ENCODE measurements around the gene MMAB.

GRCh38 chr12:109533487-109533740 is 39.9 kb downstream of the MMAB start:
- TF ChIP-seq USF2 (IDR thresholded peaks at IDR 0.05) (no peak), RARB (CRISPR knock-in tag; IDR thresholded peaks at IDR 0.05) (no peak), POLR2A (IDR thresholded peaks at IDR 0.05; ENCODE audit: low read length) (no peak), CEBPB (IDR thresholded peaks at IDR 0.05) (no peak), RCOR1 (IDR thresholded peaks at IDR 0.05; ENCODE audit: low read depth, low read length) (no peak), RAD21 (conservative IDR thresholded peaks at IDR 0.05 in 1 of 2, IDR thresholded peaks at IDR 0.05 in 1 of 2) (no peak), SMC3 (IDR thresholded peaks at IDR 0.05) (no peak), MAZ (IDR thresholded peaks at IDR 0.05; ENCODE audit: borderline replicate concordance, low read depth, low read length) (no peak), ESRRA (IDR thresholded peaks at IDR 0.05; ENCODE audit: borderline replicate concordance, low read length) (no peak), MAFK (IDR thresholded peaks at IDR 0.05; ENCODE audit: partially characterized antibody) (no peak), HMGXB4 (CRISPR knock-in tag; IDR thresholded peaks at IDR 0.05; ENCODE audit: borderline replicate concordance) (no peak), HDAC2 (IDR thresholded peaks at IDR 0.05) (no peak)
- TF ChIP-seq, protein P1, sequence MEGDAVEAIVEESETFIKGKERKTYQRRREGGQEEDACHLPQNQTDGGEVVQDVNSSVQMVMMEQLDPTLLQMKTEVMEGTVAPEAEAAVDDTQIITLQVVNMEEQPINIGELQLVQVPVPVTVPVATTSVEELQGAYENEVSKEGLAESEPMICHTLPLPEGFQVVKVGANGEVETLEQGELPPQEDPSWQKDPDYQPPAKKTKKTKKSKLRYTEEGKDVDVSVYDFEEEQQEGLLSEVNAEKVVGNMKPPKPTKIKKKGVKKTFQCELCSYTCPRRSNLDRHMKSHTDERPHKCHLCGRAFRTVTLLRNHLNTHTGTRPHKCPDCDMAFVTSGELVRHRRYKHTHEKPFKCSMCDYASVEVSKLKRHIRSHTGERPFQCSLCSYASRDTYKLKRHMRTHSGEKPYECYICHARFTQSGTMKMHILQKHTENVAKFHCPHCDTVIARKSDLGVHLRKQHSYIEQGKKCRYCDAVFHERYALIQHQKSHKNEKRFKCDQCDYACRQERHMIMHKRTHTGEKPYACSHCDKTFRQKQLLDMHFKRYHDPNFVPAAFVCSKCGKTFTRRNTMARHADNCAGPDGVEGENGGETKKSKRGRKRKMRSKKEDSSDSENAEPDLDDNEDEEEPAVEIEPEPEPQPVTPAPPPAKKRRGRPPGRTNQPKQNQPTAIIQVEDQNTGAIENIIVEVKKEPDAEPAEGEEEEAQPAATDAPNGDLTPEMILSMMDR (IDR thresholded peaks at IDR 0.05): no peak
- TF ChIP-seq, protein P2, sequence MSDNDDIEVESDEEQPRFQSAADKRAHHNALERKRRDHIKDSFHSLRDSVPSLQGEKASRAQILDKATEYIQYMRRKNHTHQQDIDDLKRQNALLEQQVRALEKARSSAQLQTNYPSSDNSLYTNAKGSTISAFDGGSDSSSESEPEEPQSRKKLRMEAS (IDR thresholded peaks at IDR 0.05): no peak
